Transverse colon (tissue), 4 donors: ENCODE results near the gene ELAVL4.

Experiments
- POLR2AphosphoS5 ChIP-seq, 3 donors: sonication (generic); formaldehyde crosslinking; IDR thresholded peaks; one replicate each; pipeline ENCODE4 v1.6.1; 2016; ENCODE audit warnings: antibody characterized with exemption in 3 of 3
- TF ChIP-seq, protein P1 (sequence below), 5 experiments: fragments of 200-600 bp in 3 of 5; fragments of 450-650 bp in 2 of 5; sonication (generic) in 3 of 5; IDR thresholded peaks; 1 replicate in 2 of 5; 2 replicates in 3 of 5; pipeline ENCODE4 v1.5.1; 2016 to 2017; ENCODE audit warnings: antibody characterized with exemption in 5 of 5, inconsistent platforms in 3 of 5, mild to moderate bottlenecking in 2 of 5, moderate library complexity in 1 of 5

DNA sequence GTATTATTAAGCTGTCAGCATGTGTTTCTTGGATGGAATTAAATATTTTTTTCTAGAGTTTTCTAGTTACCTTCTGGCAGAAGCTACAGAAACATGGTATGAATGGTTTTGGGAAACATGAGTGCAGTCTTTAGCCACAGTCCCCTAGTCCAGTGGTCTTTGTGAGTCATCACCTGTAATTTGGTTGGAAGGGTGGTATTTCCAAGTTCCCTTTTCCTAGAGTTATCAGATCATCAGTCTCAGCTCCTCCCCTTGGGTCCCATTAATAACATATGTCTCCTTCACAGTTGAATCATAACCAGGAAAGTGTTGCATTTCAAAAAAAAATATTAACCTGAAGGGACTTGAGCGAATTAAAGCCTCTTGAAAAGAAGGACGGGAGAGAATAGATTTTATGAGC lies 27.0 kb downstream of the ELAVL4 start:
- TF ChIP-seq, protein P1, sequence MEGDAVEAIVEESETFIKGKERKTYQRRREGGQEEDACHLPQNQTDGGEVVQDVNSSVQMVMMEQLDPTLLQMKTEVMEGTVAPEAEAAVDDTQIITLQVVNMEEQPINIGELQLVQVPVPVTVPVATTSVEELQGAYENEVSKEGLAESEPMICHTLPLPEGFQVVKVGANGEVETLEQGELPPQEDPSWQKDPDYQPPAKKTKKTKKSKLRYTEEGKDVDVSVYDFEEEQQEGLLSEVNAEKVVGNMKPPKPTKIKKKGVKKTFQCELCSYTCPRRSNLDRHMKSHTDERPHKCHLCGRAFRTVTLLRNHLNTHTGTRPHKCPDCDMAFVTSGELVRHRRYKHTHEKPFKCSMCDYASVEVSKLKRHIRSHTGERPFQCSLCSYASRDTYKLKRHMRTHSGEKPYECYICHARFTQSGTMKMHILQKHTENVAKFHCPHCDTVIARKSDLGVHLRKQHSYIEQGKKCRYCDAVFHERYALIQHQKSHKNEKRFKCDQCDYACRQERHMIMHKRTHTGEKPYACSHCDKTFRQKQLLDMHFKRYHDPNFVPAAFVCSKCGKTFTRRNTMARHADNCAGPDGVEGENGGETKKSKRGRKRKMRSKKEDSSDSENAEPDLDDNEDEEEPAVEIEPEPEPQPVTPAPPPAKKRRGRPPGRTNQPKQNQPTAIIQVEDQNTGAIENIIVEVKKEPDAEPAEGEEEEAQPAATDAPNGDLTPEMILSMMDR (IDR thresholded peaks at IDR 0.05): no peak
- no peak for TF ChIP-seq POLR2AphosphoS5 (IDR thresholded peaks at IDR 0.05)
